ENCODE data around the gene ARRDC3.

DNA sequence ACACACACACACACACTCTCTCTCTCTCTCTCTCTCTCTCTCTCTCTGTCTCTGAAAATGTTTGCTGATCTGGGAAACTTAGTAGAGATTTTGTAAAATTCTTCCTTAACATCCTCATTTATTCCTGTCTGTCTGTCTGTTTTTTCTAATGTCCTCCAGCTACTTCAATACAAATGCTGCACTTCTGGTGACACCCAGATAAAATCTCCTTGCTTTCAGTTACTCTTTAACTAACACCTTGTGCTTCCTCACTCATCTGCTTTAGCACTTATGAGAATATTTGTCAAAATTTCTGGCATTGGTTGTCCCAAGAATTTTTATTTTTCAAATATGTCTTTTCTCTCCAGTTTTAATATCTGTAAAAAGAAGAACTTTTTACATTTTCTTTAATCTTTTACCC, 35.0 kb upstream of the ARRDC3 start:
- TF ChIP-seq, protein P1, sequence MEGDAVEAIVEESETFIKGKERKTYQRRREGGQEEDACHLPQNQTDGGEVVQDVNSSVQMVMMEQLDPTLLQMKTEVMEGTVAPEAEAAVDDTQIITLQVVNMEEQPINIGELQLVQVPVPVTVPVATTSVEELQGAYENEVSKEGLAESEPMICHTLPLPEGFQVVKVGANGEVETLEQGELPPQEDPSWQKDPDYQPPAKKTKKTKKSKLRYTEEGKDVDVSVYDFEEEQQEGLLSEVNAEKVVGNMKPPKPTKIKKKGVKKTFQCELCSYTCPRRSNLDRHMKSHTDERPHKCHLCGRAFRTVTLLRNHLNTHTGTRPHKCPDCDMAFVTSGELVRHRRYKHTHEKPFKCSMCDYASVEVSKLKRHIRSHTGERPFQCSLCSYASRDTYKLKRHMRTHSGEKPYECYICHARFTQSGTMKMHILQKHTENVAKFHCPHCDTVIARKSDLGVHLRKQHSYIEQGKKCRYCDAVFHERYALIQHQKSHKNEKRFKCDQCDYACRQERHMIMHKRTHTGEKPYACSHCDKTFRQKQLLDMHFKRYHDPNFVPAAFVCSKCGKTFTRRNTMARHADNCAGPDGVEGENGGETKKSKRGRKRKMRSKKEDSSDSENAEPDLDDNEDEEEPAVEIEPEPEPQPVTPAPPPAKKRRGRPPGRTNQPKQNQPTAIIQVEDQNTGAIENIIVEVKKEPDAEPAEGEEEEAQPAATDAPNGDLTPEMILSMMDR (IDR thresholded peaks at IDR 0.05): no peak
- no peak for TF ChIP-seq POLR2AphosphoS5 (IDR thresholded peaks at IDR 0.05; ENCODE audit: insufficient read depth in 1 of 2, low read depth in 1 of 2)
- TF ChIP-seq POLR2A (IDR thresholded peaks at IDR 0.05): no peak
